GM12873 (cell line): Measurements from ENCODE around the gene PSORS1C2.

Source experiments
- TF ChIP-seq, protein P1 (sequence below): IDR thresholded peaks from 2 replicates; pipeline ENCODE4 v1.5.1; 2012; ENCODE audit warnings: low read depth, mild to moderate bottlenecking, moderate library complexity, low read length, control low read depth; ENCODE audit not compliant: insufficient read depth; ENCODE audit errors: missing control alignments

PSORS1C2 gene

DNA sequence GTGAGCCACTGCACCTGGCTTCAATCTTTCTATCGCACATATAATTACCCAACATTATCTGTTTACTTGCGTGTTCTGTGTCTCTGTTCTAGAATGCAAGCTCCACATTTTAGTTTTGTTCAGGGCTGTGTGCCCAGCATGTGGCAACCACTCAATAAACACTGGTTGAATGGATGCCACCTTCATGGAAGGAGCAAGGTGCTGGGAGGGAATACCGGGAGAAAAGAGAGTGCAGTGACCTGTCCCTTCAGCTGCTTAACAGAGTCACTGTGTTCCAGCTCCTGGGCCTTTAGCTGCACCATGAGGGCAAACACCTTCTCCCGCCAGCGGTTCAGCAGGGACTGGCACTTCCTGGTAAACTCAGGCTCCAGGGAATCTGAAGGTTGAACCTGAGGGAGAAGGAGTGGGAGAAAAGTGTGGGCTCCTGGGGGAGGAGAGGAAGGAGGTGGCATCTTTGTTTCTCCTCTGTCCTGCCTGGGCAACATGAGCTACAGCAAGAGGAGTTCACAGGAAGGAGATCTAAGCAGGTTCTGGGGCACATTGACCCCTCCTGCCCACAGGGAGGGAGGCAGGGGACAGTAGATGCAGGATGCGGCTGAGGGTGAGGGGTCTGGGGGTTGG is 11.1 kb upstream of the PSORS1C2 start:
- TF ChIP-seq, protein P1, sequence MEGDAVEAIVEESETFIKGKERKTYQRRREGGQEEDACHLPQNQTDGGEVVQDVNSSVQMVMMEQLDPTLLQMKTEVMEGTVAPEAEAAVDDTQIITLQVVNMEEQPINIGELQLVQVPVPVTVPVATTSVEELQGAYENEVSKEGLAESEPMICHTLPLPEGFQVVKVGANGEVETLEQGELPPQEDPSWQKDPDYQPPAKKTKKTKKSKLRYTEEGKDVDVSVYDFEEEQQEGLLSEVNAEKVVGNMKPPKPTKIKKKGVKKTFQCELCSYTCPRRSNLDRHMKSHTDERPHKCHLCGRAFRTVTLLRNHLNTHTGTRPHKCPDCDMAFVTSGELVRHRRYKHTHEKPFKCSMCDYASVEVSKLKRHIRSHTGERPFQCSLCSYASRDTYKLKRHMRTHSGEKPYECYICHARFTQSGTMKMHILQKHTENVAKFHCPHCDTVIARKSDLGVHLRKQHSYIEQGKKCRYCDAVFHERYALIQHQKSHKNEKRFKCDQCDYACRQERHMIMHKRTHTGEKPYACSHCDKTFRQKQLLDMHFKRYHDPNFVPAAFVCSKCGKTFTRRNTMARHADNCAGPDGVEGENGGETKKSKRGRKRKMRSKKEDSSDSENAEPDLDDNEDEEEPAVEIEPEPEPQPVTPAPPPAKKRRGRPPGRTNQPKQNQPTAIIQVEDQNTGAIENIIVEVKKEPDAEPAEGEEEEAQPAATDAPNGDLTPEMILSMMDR: no peak

DNA sequence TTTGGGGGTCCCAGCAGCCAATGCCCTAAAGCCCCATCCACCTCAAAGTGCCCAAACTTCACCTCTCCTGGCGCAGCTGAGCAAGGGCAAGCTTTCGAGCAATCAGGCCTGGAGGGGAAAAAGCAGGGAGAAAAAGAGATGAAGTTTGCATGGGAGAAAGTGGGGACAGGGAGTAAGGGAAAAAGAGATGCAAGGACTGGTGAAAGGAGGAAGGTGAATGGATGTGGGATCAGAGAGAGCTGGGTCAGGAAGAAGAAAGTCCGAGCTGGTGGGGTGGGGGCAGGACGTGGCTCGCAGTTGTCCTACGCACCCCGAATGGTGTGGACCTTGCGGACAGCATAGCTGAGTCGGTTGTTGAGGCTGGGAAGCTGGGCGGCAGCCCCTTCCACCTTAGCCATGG is 6.5 kb upstream of the PSORS1C2 start:
- TF ChIP-seq, protein P1: no peak

DNA sequence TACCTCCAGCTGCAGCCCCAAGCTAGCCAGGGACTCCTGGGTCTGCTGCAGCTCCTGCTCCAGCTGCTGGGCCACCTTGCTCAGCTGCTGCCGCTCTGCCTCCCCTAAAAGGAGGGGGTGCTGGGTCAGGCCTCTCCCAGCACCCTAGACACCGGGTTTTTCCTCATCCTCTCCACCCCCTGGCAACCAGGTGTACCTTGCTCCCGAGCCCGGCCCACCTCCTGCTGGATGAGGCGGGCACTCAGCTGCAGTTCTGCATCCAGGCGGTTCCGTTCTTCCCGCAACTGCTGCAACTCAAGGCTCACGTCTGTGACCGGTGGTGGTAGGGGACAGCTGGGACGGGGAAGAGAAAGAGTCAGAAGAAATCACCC is 6.1 kb upstream of the PSORS1C2 start:
- TF ChIP-seq, protein P1: no peak

DNA sequence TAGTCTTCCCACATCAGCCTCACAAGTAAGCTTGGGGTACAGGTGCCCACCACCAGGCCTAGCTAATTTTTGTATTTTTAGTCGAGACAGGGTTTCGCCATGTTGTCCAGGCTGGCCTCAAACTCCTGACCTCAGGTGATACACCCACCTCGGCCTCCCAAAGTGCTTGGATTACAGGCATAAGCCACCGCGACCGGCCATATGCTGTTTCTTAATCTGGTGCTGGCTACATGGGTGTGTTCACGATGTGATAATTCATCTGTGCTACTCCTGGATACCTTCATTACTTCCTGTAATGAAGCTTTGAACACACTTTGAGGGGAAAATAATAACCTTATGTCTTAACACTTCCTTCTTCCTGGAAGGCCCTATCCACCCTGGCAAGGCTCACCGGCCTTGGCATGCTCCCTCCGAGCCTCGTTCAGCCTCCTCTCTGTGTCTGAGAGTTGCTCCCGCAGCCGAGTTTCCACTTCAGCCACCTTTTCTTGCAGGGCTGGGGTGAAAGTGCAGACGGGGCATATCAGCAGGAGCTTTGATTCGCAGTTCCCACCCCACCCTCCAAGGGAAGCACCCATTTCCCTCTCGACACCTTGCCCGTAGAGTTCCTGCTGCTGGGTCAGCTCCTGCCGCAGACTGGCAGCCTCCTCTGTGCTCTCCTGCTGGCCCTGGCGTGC is 5.6 kb upstream of the PSORS1C2 start:
- TF ChIP-seq, protein P1: no peak

DNA sequence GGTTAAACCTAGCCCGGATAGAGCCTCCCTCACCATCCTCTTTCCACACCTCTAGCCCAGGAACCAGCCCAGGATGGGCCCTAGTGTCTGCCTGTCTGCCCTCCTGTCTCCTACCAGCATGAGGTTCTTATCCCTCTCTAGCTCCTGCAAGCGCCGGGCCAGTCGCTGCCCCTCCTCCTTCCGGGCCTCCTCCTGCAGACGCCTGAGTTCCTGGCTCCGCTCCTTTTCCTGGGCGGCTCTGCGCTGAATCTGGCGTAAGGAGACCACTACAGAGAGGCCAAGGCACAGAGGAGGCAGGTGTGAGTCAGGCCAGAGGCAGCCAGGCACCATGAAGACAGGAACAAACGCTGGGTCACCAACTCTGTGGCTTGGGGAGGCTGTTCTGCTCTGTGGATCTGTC is 4.3 kb upstream of the PSORS1C2 start:
- TF ChIP-seq, protein P1: no peak

DNA sequence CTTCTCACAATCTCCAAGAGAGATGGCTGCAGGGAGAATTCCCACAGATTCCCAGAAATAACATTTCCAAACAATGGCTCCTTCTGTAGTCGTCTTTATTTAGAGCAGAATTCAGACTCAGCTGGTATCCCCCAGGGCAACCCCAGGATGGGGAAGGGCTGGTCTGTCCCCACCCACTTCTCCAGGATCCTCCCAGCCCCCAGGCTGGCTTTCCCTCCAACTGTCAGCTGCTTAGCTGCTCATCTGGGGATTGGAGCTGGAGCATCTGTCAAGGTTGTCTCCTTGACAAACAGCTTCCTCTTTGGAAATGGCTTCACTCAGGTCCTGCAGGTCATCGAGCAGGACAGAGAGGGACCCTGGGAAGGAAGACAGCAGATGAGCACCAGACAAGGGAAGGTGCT is 3.5 kb upstream of the PSORS1C2 start:
- TF ChIP-seq, protein P1: no peak

DNA sequence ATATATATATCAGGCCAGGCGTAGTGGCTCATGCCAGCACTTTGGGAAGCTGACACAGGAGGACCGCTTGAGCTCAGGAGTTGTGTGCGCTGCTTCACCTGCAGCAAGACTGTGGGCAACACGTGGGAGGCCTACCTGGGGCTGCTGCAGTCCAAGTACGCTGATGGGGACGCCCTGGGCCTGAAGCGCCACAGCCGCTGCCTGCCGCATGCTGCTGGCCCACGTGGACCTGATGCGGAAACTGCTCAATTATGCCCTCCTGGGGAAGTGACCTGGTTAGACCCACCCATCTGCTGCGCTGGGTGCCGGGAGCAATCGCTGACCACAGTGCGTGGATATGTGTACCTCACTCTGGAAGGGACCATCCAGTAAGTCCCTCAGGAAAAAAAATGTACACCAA is 1.8 kb upstream of the PSORS1C2 start:
- TF ChIP-seq, protein P1: no peak
